Measurements from ENCODE around the gene P2RY4.

P2RY4 gene

GRCh38 chrX:70254063-70254400 is 6.0 kb downstream of the P2RY4 start:
- TF ChIP-seq EZH2phosphoT487 (IDR thresholded peaks at IDR 0.05; ENCODE audit: borderline replicate concordance): no peak
- no peak for TF ChIP-seq CTCF (conservative IDR thresholded peaks at IDR 0.05; ENCODE audit: low read length)
- no peaks in the 10 kb centered on the region for H3K36me3 ChIP-seq (ENCODE audit: insufficient read depth, low read length)
- H3K9me3 ChIP-seq (ENCODE audit: insufficient read depth, low read depth, low read length): no peaks in the 10 kb centered on the region
- H3F3A ChIP-seq (ENCODE audit: low read depth): no peaks in the 10 kb centered on the region
- H3K9ac ChIP-seq (ENCODE audit: low read depth, low read length, poor library complexity, severe bottlenecking): no peak overlapping the region
- no peaks in the 10 kb centered on the region for H4K20me1 ChIP-seq (ENCODE audit: insufficient read depth, low read length, poor library complexity, severe bottlenecking)
- no peaks in the 10 kb centered on the region for H3K4me1 ChIP-seq (ENCODE audit: insufficient read depth, low read length, poor library complexity, severe bottlenecking)
- no peak overlapping the region for H3K4me2 ChIP-seq (ENCODE audit: low read depth, low read length, poor library complexity, severe bottlenecking)
- H2AFZ ChIP-seq (ENCODE audit: low read length): no peak overlapping the region
- H3K9me2 ChIP-seq (replicated peaks; ENCODE audit: low read depth, low read length): no peaks in the 10 kb centered on the region
- H3K4me3 ChIP-seq (ENCODE audit: low read length, poor library complexity, severe bottlenecking): no peak overlapping the region
- H3K79me2 ChIP-seq (ENCODE audit: insufficient read depth, low read length): no peaks in the 10 kb centered on the region
- no peaks in the 10 kb centered on the region for H3K27me3 ChIP-seq (ENCODE audit: insufficient read depth, low read length, poor library complexity, severe bottlenecking)

- Histone ChIP-seq H3K4me1 (ENCODE audit: insufficient read depth, low read length, poor library complexity, severe bottlenecking) (no peaks in the 10 kb centered on the region), H3K9ac (ENCODE audit: low read depth, low read length, poor library complexity, severe bottlenecking) (no peak overlapping the region), H3F3A (ENCODE audit: low read depth) (no peaks in the 10 kb centered on the region), H3K27me3 (ENCODE audit: insufficient read depth, low read length, poor library complexity, severe bottlenecking) (no peaks in the 10 kb centered on the region), H4K20me1 (ENCODE audit: insufficient read depth, low read length, poor library complexity, severe bottlenecking) (no peaks in the 10 kb centered on the region), H2AFZ (ENCODE audit: low read length) (no peak overlapping the region), H3K9me3 (ENCODE audit: insufficient read depth, low read depth, low read length) (no peaks in the 10 kb centered on the region), H3K4me3 (ENCODE audit: low read length, poor library complexity, severe bottlenecking) (no peak overlapping the region), H3K36me3 (ENCODE audit: insufficient read depth, low read length) (no peaks in the 10 kb centered on the region), H3K9me2 (replicated peaks; ENCODE audit: low read depth, low read length) (no peaks in the 10 kb centered on the region), H3K4me2 (ENCODE audit: low read depth, low read length, poor library complexity, severe bottlenecking) (no peak overlapping the region), H3K79me2 (ENCODE audit: insufficient read depth, low read length) (no peaks in the 10 kb centered on the region)
- no peak for TF ChIP-seq EZH2phosphoT487 (IDR thresholded peaks at IDR 0.05; ENCODE audit: borderline replicate concordance)
- no peak for TF ChIP-seq CTCF (conservative IDR thresholded peaks at IDR 0.05; ENCODE audit: low read length)
Measured at GRCh38 chrX:70253377-70254062, 6.5 kb downstream of the P2RY4 start.

GRCh38 chrX:70252491-70252890 is 7.5 kb downstream of the P2RY4 start:
- no peaks in the 10 kb centered on the region for H3K9me2 ChIP-seq (replicated peaks; ENCODE audit: low read depth, low read length)
- no peak overlapping the region for H3K9ac ChIP-seq (ENCODE audit: low read depth, low read length, poor library complexity, severe bottlenecking)
- no peak overlapping the region for H2AFZ ChIP-seq (ENCODE audit: low read length)
- no peaks in the 10 kb centered on the region for H3K9me3 ChIP-seq (ENCODE audit: insufficient read depth, low read depth, low read length)
- no peak for TF ChIP-seq EZH2phosphoT487 (IDR thresholded peaks at IDR 0.05; ENCODE audit: borderline replicate concordance)
- no peak for TF ChIP-seq CTCF (conservative IDR thresholded peaks at IDR 0.05; ENCODE audit: low read length)
- H3K4me3 ChIP-seq (ENCODE audit: low read length, poor library complexity, severe bottlenecking): no peak overlapping the region
- no peaks in the 10 kb centered on the region for H3K27me3 ChIP-seq (ENCODE audit: insufficient read depth, low read length, poor library complexity, severe bottlenecking)
- no peaks in the 10 kb centered on the region for H3K4me1 ChIP-seq (ENCODE audit: insufficient read depth, low read length, poor library complexity, severe bottlenecking)
- no peak overlapping the region for H3K4me2 ChIP-seq (ENCODE audit: low read depth, low read length, poor library complexity, severe bottlenecking)
- H3F3A ChIP-seq (ENCODE audit: low read depth): no peaks in the 10 kb centered on the region
- no peaks in the 10 kb centered on the region for H4K20me1 ChIP-seq (ENCODE audit: insufficient read depth, low read length, poor library complexity, severe bottlenecking)
- no peaks in the 10 kb centered on the region for H3K36me3 ChIP-seq (ENCODE audit: insufficient read depth, low read length)
- H3K79me2 ChIP-seq (ENCODE audit: insufficient read depth, low read length): no peaks in the 10 kb centered on the region

All from Loucy (cell line).